ENCODE measurements around the gene CPO.

CPO gene

DNA sequence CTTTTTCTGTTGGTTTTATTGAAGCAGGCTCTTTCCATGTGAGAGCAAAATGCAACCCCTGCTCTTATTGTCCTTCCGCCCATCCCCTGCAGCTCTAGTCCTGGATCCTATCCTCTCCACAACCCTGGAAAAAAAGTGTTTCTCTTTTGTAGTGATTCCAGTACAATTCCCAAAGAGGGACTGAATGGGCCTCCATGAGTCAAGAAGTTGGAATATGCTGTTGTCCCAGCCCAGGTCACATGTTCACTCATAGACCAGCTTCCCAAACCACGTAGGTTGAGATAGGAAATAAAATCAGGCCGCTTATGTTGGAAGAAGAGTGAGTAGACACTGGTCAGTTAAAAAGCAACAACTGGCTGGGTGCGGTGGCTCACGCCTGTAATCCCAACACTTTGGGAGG is 39.4 kb downstream of the CPO start:
- no peak for DNase-seq

DNA sequence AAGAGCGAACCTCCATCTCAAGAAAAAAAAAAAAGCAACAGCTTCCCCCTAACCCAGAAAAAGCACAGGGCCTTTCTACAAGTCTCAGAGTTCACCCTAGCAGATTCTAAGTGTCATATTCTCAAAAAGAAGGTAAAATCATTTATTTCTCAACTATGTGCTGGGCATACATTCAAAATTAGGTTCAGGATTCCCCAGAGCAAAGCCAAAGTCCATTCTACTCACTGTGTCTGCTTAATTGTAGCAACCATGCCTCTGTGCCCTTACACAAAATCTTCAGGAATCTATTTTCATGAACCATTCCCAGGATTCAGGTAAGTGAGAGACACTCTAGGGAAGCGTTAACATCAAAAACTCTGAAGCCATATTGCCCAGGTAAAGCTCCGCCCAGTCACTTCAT is 40.0 kb downstream of the CPO start:
- no peak for DNase-seq

DNA sequence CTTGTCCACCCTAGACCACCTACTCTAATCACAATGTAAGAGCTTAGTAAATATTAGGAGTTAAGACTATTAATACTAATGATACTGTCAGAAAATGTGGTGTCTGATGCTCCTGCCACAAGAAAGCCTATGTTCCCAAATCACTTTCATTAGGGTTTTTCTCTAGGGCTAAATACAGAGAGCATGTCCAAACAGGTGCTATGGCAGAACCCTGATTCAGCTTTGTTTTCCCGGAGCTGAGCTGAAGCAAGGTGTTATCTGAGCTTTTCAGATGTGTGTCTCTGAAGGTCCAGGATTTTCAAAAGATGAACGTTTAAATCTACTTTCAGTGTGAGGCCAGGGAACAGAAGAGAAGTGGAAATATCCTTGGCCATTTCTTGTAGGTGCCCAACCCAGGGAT is 40.6 kb downstream of the CPO start:
- no peak for DNase-seq

DNA sequence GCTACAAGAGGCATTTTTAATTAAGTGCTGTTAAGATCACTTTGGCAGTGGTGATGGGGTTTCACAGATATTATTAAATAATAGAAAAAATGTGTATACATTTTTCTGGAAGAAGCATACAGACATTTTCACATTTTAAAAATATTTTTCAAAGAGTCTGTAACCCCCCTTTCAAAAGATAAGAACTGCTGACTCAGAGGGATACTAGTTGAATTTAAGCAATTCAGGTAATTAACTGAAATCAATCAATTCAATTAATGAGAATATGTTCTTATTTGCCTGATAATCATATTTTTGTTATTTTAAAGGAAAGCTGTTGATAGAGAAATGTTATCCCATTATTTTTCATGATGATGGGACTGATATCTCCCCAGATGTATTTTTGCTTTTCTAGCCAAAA is 41.1 kb downstream of the CPO start:
- no peak for DNase-seq

DNA sequence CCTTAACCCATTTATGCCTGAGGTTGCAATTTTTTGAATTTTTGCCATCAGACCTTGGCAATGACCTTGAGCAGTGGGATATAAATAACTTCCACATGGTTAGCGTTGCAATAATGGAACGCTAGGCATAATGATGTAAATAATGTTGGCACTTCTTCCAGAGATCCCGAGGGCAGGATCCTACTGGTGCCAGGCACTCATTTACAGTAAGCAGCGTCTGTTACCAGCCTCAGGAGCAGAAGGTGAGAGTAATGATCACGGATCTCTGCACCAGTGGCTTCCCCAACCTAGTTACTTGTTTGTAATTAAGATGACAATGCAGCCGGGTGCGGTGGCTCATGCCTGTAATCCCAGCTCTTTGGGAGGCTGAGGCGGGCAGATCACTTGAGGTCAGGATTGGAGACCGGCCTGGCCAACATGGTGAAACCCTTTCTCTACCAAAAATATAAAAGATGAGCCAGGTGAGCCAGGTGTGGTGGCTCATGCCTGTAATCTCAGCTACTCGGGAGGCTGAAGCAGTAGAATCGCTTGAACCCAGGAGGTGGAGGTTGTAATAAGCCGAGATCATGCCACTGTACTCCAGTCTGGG is 41.9 kb downstream of the CPO start:
- DNase-seq: no peak

DNA sequence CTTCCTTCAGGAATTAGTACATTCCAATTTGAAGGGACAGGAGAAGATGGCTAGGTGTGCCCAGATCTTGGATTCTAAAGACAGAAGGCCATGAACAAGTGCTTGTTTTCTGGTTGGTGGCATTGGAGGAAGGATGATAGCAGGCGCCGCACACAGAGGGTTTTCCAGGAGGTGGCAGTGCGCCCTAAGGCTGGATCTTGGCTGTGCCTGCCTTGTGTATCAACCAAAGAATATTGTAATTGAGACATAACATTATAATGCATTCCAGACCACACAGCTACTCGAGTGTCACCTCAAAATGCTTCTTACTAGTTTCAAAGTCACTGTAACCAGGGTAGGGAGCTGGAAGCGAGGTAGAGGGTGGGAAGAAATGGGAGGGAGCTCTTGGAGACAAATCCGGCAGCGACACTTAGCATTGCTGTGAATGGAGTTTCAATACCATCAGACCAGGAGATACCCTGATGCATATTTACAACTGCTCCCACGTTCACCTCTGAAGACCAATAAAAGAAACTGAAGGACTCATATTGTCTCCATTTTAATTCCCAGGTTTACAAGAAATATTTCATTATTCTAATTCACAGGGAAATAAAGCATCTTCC is 42.5 kb downstream of the CPO start:
- DNase-seq: peak; percentile 30

DNA sequence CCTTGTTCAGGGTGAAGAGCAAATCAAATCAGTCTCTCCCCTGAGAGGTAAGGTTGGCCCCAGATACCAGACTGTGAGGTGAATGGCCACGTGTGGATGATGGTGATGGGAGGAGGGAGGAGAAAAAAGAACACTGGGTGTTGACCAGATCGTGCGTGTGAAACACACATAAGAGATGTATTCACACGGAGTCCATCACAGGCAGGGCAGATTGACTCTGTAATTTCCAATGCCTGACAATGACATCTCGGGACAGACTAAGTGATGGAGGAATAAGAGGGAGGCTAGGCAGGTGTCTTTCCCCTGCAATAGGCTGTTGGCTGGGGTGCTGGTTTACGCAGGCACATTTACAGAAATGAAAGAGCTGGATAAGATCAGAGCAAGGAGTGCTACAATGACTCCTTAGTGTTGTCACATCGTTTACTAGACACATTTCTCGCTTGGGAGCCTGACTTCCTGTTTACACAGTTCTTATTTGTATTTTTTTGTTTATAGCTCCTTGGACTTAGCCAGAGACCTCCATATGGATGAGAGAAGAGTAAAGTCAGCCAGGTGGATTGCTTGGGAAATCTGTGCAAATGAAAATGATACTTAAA is 43.1 kb downstream of the CPO start:
- no peak for DNase-seq

DNA sequence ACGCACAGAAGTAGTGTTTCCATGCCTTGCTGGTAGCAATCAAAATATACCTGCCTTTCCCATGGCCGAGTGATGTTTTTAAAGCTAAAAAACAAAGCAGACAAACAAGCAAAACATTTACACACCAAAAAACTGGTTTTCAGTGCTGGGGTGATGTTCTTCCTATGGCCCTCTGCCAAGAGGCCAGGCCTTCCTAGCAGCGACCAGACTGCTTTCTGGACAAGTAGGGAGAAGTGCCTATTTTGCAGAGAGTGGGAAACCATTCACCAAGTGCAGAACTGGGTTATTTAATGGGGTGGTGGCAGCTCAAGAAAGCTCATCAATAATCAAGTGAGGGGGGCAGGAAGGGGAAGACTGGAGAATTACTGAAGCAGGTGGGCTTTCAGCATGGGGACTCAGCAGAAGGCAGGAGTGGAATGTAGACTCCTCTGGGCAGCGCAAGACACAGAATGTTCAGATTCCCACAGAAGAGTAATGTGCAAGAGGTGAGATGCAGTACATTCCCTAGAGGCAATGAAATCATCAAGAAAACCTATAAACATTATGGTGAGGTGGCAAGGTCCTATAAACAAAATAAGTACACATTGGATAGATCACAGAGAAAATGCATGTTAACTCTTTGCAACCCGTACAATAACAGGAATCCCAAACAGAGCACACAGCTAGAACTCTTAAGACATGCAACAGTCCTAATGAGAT is 44.0 kb downstream of the CPO start:
- DNase-seq: no peak

DNA sequence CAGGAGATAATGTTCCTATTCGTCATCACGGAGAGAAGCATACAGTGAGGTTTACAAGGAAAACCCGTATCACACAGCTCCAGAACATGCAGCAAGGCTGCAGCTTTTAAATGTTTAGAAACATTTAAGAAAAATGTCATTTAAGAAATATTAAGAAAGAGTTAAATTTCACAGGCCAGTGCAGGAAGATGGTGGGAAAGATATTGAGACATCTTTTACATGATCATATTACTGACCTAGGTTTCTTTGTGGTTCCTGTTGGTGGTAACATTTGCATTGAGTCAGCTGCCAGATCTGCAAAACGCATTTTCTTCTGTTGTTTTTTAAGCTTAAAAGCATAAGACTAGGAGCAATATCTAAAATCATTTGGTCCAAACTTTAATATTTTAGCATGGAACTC is 44.9 kb downstream of the CPO start:
- DNase-seq: no peak

DNA sequence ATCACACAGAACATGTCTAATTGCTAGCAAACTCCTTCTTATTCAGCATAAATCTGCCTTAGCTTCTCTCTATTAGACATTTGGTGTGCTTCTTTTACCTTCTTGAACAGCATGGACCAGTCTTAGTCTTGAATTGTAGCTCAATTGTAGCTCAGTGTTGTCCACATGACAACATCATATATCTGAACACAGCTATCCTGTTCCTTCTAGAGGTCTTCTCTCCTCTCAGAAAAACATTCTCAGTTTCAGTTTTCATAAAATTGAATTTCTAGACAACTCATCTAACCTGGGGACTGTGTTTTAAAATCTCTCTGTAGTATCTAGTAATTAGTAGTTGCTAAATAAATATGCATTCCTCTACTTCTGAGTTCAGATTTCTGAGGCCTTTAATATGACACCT is 47.6 kb downstream of the CPO start:
- DNase-seq: no peak

DNA sequence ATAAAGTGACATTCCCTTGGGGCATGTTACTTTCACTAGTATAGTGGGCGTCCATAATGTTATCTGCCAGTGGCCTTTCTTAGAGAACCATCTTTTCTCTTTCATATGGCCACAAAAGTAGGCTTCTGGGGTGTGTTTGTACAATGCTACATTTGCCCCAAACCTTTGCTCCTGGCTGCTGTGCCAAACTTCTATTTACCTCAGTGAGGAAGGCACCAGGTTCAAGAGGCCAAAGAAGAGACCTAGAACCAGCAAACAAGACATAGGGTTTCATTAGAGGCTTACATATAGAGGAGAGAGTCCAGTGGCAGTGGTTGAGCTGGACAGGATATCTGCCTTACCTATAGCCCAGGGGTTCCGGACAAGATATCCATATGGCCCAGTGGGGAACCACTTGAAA is 48.5 kb downstream of the CPO start:
- DNase-seq: no peak

DNA sequence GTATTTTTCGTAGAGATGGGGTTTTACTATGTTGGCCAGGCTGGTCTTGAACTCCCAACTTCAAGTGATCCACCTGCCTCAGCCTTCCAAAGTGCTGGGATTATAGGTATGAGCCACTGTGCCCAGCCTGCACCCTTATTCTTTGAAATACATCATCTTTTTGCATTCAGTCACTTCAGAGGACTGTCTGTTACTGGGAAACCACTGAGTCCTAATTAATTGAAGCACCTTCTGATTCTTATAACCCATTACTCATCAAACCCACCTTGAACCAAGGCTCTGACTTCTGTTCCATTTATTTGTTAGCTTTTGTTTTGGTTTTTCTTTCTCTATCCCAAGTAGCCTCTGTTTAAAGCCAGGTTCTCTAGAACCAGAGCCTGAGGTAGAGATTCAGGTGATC is 49.6 kb downstream of the CPO start:
- no peak for DNase-seq

DNA sequence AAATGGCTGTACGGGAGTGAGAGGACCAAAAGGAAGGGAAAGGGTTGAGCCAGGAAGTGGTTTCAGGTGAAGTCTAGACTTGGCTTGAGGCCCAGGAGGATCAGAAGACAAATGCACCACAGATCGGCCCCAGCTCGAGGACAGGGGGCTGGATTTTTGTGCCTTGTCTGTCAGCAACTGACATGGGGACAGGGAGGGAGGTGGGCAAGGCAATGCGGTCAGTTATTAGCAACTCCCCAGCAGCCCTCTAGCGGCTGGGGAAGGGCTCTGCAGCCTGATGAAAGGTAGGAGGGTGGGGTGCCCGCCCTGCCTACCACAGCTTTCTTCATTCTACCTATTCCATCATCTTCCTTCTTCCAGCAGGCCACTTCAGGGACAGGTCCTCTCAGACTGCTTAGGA is 50.0 kb downstream of the CPO start:
- no peak for DNase-seq

DNA sequence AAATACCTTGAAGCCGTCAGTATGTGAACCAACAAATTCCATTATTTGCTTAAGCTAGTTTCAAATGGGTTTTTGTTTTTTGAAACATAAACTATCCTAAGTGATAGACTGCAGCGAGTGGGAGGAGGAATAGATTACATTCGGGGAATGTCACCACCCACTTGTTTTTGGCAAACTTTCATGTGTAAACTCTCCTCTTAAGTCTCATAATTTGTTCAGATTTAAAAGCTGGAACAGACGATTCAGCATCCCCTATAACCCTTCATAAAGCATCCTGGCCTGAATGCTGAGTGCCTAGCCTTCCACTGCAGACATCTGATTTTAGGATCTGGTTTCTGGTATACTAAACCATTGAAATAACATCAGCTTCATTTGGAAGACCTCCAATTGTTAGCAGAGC is 51.0 kb downstream of the CPO start:
- no peak for DNase-seq

DNA sequence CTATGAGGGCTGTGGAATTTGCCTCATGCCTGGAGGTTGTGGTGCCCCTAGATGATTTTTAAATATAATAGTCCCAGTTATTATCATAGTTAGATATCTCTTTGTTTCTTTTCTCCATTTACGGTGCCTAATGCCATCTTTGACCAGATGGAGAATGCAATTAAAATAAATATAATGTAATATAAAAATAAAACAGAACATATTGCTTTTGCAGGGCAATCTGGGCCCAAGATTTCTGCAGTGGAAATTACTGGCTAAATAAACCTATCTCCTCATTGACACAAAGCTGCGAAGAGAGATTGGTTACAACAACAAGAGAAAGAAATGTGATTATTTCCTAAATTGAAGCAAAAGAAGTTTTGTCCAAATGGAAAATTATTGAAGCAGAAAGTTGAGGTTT is 51.8 kb downstream of the CPO start:
- DNase-seq: no peak

DNA sequence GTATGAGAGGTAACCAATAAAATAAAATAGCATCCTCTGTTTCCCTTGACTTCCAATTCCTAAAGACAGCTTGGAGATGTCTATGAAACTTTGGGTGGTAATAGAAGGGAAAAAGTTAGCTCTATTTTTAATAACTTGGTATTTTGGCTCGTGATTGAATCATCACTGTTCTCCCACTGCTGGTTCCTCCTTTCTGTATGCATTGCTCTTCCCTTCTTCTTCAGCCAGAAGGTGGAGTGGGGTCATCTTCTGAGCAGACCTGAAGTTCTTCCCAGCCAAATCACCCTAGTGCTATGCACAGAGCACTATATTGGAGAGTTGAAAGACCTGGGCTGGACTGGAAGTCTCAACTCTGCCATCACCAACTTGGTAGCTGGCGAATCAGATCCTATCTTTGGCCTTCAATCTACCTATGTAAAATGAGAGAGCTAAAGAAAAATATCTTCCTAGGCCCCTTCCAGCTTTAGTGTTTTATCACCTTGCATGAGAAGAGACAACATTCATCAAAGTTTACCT is 54.1 kb downstream of the CPO start:
- no peak for DNase-seq

DNA sequence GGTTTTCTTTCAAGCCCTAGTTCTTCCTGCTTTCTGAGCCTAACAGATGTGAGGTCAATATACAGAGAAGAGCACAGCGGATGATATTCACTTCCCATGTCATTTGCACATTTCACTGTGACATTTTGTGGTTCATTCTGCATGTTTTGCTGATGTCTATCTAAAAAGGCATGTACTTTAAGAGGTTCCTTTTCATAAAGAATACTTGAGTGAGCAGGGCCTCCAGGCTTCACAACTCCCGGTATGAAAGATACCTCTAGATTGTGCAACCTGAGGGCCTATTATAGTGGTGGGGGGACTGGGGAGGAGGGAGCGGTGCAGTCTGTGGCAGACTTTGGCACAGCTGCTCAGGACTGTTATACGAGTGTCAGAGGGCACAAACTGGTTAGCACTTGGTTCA is 54.6 kb downstream of the CPO start:
- DNase-seq: no peak

DNA sequence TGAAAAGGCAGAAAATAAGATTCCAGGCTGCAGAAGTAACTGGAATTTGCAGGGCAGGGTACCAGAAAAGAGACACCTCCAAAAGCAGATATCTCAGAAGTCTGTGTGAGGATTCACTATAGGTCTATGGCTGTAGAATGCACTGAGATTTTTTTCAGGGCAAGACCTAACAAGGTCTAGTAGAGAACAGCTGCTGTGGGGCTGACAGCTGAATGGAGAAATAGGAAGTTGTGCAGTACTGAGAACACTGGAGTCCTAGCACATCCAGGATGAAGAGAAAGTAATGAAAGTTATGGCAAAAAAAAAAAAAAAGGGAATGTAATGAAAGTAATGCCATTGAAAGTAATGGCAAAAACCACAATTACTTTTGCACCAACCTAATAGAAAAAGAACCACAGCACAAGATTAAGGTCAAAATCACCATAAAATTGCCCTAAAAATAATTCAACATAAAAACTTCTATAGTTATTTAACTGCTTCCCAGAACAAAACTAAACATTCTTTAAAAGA is 57.3 kb downstream of the CPO start:
- DNase-seq: no peak

DNA sequence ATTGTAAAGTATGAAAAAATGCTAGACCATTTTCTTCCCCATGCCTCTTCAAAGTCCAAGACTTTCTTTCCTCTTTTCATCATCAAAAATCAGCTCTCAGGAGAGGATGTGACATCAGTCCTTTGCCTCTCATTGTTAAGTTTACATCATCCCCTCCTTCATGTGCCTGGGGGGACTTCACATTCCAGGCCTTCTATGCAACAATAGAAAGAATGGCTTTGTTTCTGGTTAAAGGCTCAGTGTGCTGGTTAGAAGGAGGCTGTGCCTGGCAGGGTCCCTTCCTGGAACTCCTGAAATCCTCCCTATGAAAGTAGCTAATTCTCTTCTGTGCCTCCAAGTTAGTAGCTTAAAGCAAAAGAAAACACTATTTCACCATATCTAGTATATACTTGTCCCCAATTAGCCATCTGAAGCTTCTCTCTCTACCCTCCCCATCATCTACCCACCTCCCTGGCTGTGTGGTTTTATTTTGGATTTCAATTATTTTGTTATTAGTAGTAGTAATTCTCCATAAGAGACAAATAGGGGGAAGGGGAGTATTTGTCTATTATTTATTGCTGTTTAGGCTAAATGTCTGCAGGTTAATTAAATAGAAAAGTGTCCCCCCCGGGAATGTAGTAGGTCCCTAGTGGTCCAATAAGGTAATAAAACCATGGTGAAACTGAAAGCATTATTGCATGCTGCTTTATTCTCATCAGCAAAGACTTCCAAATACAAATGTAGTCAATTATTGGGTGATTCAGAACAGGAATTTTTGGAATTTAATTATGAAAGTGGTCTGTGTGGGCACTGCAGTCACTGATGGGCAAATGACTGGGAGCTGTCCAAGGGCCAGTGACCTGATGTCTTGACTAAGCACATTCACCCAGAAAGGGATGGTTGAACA is 69.0 kb downstream of the CPO start:
- no peak for DNase-seq

DNA sequence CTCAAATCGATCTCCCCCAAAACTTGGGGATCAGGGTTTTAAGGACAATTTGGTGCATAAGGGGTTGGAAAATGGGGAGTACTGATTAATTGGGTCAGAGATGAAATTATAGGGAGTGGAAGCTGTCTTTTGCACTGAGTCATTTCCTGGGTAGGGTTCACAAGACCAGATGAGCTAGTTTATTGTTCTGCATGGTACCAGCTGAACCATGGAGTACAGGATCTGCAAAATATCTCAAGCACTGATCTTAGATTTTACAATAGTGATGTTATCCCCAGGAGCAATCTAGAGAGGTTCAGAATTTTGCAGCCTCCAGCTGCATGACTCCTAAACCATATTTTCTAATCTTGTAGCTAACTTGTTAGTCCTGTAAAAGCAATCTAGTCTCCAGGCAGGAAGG is 73.1 kb downstream of the CPO start:
- DNase-seq: no peak

DNA sequence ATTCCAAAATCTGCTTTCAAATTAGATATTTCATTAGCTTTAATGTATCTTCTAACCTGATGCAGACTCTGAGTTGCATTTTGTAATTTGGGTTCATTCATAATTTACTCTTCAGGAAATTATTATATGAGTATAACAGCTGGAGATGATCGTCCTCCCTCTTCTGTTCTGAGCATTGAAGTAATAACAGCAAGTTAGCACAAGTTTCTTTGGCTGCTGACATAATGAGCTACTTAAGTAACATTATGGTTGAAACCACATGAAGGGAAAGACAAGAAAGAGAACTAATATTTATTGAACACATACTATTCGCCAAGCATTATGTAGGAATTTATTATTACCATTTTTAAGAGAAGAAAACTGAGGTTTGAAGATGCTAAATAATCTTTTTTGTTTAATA is 75.1 kb downstream of the CPO start:
- DNase-seq: no peak

DNA sequence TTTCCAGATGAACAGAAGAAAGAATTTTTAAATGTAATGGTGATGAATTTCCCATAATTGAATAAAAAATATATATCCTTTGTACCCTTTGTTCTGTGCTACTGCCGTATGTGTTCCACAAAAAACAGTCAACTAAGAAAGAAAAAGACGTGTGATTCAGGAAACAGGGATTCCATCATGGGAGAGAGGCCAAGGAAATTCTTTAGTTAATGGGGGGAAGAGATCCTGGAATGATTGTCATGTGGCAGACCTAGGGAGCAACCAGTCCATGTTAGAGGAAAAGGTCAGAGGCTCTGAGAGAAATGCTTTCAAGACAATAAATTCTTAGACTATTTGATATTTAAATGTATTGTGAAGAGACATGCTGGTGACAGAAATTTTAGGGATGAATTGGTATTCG is 76.6 kb downstream of the CPO start:
- no peak for DNase-seq
